ENCODE measurements around the gene NUMB.

The NUMB gene

GRCh38 chr14:73289729-73290128, 168.6 kb downstream of the NUMB start:
- DNase-seq (ENCODE audit: low spot score) = peak; percentile 31

GRCh38 chr14:73289308-73289707, 169.0 kb downstream of the NUMB start:
- no peak for DNase-seq (ENCODE audit: low spot score)

- no peak for DNase-seq (ENCODE audit: low spot score)
Measured at GRCh38 chr14:73287071-73287470, 171.3 kb downstream of the NUMB start.

GRCh38 chr14:73286598-73286997, 171.7 kb downstream of the NUMB start:
- DNase-seq (ENCODE audit: low spot score) = no peak

- DNase-seq (ENCODE audit: low spot score) = no peak
Measured at GRCh38 chr14:73285979-73286378, 172.4 kb downstream of the NUMB start.

GRCh38 chr14:73283608-73284379, 174.6 kb downstream of the NUMB start:
- peak; percentile 46 for DNase-seq (ENCODE audit: low spot score)

GRCh38 chr14:73280903-73281302, 177.4 kb downstream of the NUMB start:
- no peak for DNase-seq (ENCODE audit: low spot score)

- DNase-seq (ENCODE audit: low spot score) = no peak
Measured at GRCh38 chr14:73277376-73277775, 181.0 kb downstream of the NUMB start.

- DNase-seq (ENCODE audit: low spot score) = no peak
Measured at GRCh38 chr14:73276836-73277235, 181.5 kb downstream of the NUMB start.

- no peak for DNase-seq (ENCODE audit: low spot score)
Measured at GRCh38 chr14:73273799-73274198, 184.5 kb downstream of the NUMB start.

- DNase-seq (ENCODE audit: low spot score) = peak; percentile 12
Measured at GRCh38 chr14:73272393-73272792, 186.0 kb downstream of the NUMB start.

- DNase-seq (ENCODE audit: low spot score) = peak; percentile 68
Measured at GRCh38 chr14:73269729-73270531, 188.4 kb downstream of the NUMB start.

- DNase-seq (ENCODE audit: low spot score) = no peak
Measured at GRCh38 chr14:73267474-73267873, 190.9 kb downstream of the NUMB start.

GRCh38 chr14:73266317-73266716, 192.0 kb downstream of the NUMB start:
- DNase-seq (ENCODE audit: low spot score) = no peak

GRCh38 chr14:73265721-73266046, 192.7 kb downstream of the NUMB start:
- DNase-seq (ENCODE audit: low spot score) = no peak

GRCh38 chr14:73264885-73265720, 193.2 kb downstream of the NUMB start:
- peak; percentile 8 for DNase-seq (ENCODE audit: low spot score)

GRCh38 chr14:73264080-73264884, 194.1 kb downstream of the NUMB start:
- peak; percentile 7 for DNase-seq (ENCODE audit: low spot score)

- peak; percentile 14 for DNase-seq (ENCODE audit: low spot score)
Measured at GRCh38 chr14:73263606-73264005, 194.7 kb downstream of the NUMB start.

- DNase-seq (ENCODE audit: low spot score) = no peak
Measured at GRCh38 chr14:73262427-73263183, 195.7 kb downstream of the NUMB start.

GRCh38 chr14:73261520-73262426, 196.6 kb downstream of the NUMB start:
- peak; percentile 11 for DNase-seq (ENCODE audit: low spot score)
